ENCODE measurements around the gene AOPEP. TPM values are rescaled to one million over a fixed set of nuclear protein-coding genes. Genes with fewer than 3 reads are reported as not detected.
A peak's percentile ranks its signal among the peaks of the same experiment; 100 is the strongest.

The AOPEP gene
- total and polyA plus RNA-seq, 2 of the 13 experiments (the other 11 are each of a cell fraction or from before 2014, with no cell fraction given), result 22.2 to 41.6 TPM

GRCh38 chr9:94991961-94992907 is 265.7 kb downstream of the AOPEP start (continued):
- TF ChIP-seq ZMYM4 (CRISPR knock-in tag; IDR thresholded peaks at IDR 0.05) (peak; percentile 84), SRSF9 (IDR thresholded peaks at IDR 0.05; ENCODE audit: borderline replicate concordance, insufficient read depth, low read depth, low read length, poor library complexity, severe bottlenecking) (no peak), TRIM22 (IDR thresholded peaks at IDR 0.05) (no peak), REXO4 (CRISPR knock-in tag; IDR thresholded peaks at IDR 0.05; ENCODE audit: borderline replicate concordance) (no peak), ZNF12 (CRISPR knock-in tag; IDR thresholded peaks at IDR 0.05) (no peak), JDP2 (CRISPR knock-in tag; IDR thresholded peaks at IDR 0.05; ENCODE audit: borderline replicate concordance) (no peak), ZMAT3 (CRISPR knock-in tag; conservative IDR thresholded peaks at IDR 0.05) (no peak), RARA (CRISPR knock-in tag; IDR thresholded peaks at IDR 0.05) (peak; percentile 97), KLF6 (CRISPR knock-in tag; IDR thresholded peaks at IDR 0.05) (peak; percentile 31; the same call in 1 of the 2 replicates), ZBTB40 (IDR thresholded peaks at IDR 0.05) (no peak), ZBTB40 (CRISPR knock-in tag; IDR thresholded peaks at IDR 0.05) (no peak), HIC2 (CRISPR knock-in tag; IDR thresholded peaks at IDR 0.05; ENCODE audit: low read depth) (0 out of 2 replicates have a peak, but pooled peaks have one; percentile 27), ADNP (CRISPR knock-in tag; IDR thresholded peaks at IDR 0.05) (no peak), MAZ (IDR thresholded peaks at IDR 0.05; ENCODE audit: borderline replicate concordance, low read depth, low read length) (no peak), MAZ (CRISPR knock-in tag; IDR thresholded peaks at IDR 0.05; ENCODE audit: low read depth) (no peak), ZNF619 (CRISPR knock-in tag; IDR thresholded peaks at IDR 0.05) (no peak), ZC3H13 (CRISPR knock-in tag; IDR thresholded peaks at IDR 0.05) (no peak), KLF11 (CRISPR knock-in tag; IDR thresholded peaks at IDR 0.05) (peak; percentile 63; the same call in 1 of the 2 replicates)
